HEK293T (cell line): ENCODE results near the gene BTBD9.

Experiments used
- LEF1 ChIP-seq: fragments of 450-650 bp; IDR thresholded peaks from 2 replicates; pipeline ENCODE4 v1.6.1; 2017; ENCODE audit warnings: mild to moderate bottlenecking, borderline replicate concordance
- TARDBP ChIP-seq: fragments of 450-650 bp; IDR thresholded peaks from 2 replicates; pipeline ENCODE4 v1.6.1; 2016

DNA sequence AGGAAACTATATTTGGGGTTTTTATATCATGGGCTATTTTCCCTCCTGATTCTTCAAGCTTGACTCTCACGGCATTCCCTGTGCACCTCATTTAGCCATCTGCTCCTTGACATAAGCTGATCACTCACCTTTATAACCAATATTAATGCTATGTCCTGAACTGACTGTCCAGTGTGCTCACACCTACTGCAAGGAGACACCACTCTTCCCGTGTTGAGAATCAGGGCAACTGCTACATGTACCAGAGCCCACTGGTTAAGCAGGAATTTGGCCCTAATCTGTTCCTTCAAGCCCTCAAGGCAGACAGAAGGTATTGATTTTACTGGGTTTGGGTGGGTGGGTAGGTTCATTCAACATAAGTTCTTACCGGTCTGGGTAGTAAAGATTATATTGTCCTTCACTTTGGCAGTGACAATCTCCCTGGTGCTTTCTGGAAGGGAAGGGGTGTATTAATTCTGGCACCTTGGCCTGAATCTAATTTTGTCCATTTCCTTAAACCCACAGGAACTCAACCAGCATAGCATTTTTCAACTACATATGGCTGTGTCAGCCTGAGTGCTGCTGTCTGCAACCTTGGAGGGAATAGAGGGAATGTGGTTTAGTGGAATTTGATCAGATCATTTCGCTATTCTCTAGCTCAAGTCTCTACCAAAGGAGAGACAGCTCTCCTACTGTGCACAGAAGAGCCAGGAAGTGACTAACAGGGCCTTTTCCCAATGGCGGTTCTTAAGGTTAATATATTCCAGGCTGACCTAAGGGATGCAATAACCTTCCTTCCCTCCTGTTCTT, 293.2 kb downstream of the BTBD9 start:
- no peak for TF ChIP-seq LEF1
- TF ChIP-seq TARDBP: no peak
